HG03139 (cell line): Measurements from ENCODE around the gene CCNA1.
A peak's percentile ranks its signal among the peaks of the same experiment; 100 is the strongest.

Experiments used
- ATAC-seq: cut with Tn5 transposase; IDR thresholded peaks from one replicate; pipeline ENCODE4 v1.9.1; 2021; ENCODE audit not compliant: unreplicated experiment

CCNA1 gene

GRCh38 chr13:36432106-36432544 lies at the start of gene CCNA1:
Gene CCNA1 (plus strand): TSS chr13:36432495. CDS start chr13:36433057, 562 bp downstream.
- ATAC-seq: no peak

- no peak for ATAC-seq
These were observed 46.8 kb upstream of the CCNA1 start for GRCh38 chr13:36385489-36385888.

DNA sequence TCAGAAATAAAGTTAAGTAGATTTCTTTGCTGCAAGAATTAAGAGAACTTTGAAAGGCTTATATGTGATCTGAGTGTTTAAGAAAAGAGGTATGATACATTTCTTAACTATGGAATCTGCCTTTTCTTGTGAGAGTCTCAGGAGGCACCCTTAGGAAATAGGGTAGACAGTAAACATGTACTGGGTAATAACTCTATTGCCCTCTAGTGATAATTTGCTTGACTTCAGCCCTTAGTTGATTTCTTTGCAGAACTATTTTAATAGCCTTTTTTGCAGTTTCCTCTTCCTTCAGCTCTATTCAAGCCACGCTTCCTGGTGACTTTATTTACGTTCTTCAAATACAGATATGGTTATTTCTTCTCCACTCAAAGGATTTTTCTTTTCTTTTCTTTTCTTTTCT lies 37.0 kb upstream of the CCNA1 start:
- no peak for ATAC-seq

GRCh38 chr13:36405151-36405550 lies 27.1 kb upstream of the CCNA1 start:
- no peak for ATAC-seq

DNA sequence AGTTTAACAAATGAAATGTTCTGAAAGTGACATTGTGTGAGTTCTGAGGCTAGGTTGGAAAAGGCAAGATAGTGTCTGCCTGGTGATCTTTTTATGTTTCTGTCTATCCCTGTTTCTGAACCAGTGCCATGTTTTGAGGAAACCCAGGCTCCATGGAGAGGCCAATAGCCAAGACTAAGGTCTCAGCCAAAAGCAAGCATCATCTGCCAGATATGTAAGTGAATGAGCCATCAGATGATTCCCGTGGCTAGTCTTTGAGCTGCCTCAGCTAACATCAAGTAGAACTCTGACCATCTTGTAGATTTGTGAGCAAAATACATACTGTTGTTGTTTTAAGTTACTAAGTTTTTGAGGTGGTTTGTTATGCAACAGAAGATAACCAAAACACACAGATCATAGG lies 19.6 kb upstream of the CCNA1 start:
- no peak for ATAC-seq

- no peak for ATAC-seq
These were observed 19.1 kb upstream of the CCNA1 start for GRCh38 chr13:36413161-36413560.

DNA sequence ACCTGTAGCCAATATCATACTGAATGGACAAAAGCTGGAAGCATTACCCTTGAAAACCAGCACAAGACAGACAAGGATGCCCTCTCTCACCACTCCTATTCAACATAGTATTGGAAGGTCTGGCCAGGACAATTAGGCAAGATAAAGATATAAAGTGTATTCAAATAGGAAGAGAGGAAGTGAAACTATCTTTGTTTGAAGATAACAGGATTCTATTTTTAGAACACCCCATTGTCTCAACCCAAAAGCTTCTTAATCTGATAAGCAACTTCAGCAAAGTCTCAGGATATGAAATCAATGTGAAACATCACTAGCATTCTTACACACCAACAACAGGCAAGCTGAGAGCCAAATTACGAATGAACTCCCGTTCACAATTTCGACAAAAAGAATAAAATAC lies 17.8 kb upstream of the CCNA1 start:
- no peak for ATAC-seq

GRCh38 chr13:36417331-36417730 lies 15.0 kb upstream of the CCNA1 start:
- ATAC-seq: no peak

DNA sequence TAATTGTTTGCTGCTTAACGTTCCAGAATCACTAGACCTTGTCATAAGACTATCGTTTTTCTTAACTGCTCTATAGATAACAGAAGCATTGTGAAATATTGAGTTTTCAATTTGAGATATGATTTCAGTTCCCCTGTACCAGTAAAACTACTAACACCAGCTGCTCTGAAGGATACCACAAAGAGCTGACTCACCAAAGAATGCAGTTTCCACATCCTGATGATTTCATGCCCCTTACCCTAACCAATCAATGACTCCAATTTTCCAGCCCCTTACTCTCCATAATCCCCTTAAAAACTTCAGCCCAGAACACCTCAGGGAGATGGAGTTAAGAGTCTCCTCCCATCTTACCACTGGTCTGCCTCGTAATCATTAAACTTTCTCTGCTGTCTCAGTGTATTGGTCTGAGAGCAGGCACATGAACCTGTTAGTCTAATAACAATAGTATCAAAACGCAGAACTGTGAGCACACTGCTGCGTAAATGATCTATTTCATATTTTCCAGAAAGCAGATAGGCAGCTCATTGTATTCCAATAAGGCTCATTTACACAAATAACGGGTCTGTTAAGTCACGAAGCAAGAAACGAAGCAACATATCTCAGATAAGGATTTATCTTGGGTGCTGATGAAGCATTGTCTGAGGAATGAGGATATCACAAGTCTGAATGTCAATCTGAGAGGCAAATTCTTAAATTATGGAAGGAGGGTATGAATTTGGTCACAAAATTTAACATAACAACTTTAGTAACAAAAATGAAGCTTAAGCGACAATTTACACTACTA lies 14.1 kb upstream of the CCNA1 start:
- ATAC-seq: peak; percentile 89

DNA sequence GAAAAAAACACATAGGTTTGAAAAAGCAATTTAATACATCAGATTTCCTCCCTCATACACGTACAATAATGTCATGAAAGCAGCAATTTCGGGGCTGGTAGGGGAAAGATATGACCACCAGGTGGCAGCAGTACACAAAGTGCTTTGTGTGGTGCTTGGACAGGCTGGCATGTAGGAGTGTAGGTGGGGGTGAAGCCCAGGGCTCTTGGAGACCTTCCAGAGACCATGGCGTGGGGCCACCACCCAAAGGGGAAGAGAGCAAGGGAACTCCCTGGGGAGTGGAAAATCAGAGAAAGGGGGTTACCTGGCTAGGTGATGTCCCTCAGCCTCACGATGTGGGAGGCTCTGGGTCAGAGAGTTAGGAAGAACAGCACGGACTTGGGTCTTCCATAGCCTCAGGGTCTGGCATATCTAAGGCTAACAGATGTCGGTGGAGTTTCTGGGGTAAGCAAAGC lies 11.8 kb upstream of the CCNA1 start:
- peak; percentile 51 for ATAC-seq

DNA sequence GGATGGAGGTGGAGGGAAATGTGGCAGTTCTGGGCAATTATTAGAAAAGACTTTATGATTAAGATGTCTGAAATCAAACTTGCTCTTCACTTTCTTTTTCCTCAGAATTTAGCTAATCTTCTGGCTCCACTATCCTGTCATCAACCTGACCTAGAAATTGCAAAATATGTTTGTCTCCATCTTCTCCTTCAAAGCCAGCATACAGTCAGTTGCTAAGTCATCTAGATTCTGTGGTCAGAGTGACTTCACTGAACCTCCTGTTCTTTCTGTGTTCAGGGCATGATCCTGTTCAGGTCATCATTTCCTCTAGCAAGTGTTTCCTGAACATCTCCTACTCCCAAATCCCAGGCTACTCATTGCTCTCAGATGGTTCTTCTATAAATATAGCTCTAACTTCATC lies 10.8 kb upstream of the CCNA1 start:
- no peak for ATAC-seq

GRCh38 chr13:36428086-36428485 lies 4.2 kb upstream of the CCNA1 start:
- no peak for ATAC-seq

DNA sequence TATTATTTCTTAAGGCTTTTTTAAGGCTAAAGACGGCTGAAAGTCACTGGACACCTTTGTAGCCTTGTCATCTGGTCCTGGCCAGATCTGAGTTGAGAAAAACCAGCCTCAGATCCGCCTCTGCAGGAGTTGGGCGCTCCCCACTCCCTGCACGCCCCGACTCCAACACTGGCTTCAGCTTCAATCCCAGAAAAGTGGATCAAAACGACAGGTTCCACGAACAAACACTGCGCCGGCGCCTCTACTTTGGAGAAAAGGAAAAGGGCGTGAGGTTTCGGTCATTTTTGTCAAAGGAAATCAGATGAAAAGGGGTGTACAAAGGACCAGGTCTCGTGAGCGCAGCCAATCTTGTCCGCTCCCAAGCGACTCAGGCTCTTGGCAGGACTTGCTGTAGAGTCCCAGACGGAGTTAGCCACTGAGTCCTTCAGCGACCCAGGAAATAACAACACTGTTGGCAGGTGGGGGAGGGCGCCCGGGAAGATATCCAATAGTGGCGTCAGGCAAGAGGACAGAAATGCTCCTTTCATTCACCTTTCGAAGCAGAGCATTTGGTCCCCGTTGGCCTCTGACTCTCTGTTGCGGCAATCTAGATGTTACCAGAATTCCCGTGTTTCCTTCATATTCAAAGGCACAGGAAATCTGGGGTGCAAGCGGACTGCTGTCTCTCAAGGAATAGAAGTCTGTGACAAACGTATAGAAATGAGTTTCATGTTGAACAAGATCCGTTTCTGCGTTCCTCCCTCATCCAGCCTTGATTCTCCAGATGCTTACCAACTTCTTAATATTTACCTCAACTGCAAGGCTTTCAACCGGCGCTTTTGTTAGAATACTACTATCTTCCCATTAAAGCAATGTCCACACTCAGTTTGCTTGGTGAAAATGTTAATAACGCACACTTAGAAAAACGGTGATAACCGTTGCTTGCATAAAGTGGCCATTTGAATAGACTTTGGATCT lies 1.8 kb upstream of the CCNA1 start:
- no peak for ATAC-seq

DNA sequence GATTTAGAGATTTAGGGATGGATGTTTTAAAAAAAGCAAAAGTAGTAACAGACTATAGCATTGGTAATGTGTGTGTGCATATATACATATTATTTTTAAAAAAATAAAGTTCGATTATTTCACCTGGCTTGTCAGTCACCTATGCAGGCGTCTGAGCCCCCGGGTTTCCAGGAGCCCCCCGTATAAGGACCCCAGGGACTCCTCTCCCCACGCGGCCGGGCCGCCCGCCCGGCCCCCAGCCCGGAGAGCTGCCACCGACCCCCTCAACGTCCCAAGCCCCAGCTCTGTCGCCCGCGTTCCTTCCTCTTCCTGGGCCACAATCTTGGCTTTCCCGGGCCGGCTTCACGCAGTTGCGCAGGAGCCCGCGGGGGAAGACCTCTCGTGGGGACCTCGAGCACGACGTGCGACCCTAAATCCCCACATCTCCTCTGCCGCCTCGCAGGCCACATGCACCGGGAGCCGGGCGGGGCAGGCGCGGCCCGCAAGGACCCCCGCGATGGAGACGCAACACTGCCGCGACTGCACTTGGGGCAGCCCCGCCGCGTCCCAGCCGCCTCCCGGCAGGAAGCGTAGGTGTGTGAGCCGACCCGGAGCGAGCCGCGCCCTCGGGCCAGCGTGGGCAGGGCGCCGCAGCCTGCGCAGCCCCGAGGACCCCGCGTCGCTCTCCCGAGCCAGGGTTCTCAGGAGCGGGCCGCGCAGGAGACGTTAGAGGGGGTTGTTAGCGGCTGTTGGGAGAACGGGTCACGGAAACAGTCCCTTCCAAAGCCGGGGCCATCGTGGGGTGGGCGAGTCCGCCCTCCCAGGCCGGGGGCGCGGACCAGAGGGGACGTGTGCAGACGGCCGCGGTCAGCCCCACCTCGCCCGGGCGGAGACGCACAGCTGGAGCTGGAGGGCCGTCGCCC lies 840 bp upstream of the CCNA1 start:
- no peak for ATAC-seq

GRCh38 chr13:36436811-36437210 lies 4.5 kb downstream of the CCNA1 start:
- no peak for ATAC-seq

- ATAC-seq: no peak
These were observed 6.5 kb downstream of the CCNA1 start for GRCh38 chr13:36438594-36439483.

DNA sequence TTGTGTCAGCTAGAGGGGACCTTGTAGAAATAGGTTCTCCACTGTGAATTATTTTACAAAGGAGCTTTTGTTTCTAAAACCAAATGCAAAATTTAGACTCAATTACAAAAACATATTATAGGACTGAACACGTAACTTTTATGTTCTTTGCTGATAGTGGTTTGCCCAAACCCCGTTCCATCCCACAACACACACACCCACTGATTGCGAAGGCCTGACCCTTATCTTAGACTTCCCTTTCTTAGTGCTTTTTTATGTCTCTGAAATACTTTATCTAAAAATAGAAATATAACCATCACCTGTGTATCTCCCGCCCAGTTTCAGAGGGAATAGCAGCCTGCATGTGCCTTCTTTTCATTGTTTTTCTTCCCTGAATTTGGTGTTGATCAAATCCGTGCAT lies 13.0 kb downstream of the CCNA1 start:
- ATAC-seq: no peak

DNA sequence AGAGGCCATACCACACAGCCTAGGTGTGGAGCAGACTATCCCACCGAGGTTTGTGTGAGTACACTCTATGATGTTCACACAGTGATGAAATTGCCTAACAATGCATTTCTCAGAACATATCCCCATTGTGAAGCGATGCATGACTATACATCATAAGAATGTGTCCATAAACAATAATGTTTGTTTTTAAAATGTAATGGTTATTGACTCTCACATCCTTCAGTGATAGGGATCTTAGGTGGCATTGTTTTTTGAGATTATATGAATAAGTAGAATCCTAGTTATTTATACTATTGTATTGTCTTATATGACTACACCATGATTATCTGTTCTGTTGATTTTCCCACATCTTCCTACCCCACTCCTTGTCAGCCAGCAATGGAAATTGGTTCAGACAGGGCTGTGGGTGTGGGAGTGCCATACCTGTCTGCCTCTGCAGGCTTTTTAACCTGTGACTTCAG lies 13.6 kb downstream of the CCNA1 start:
- ATAC-seq: no peak

DNA sequence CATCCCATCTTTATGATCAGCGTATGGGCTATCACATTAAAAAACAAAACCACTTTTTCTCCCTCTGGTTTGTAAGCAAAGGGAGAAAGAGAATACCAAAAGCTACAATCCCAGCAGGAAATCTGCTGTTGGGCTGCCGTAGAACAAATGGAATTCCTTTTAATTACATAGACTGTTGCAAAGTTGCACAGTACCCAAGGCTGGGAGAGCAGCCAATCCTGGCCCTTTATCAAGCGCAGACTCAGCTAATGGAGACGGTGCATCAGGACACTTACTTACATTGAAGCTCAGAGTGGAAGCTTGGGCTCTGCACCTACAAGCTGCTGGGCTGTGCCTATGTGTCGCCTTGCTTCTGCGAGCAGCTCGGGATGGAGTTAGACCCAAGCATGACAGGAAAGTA lies 15.2 kb downstream of the CCNA1 start:
- no peak for ATAC-seq

DNA sequence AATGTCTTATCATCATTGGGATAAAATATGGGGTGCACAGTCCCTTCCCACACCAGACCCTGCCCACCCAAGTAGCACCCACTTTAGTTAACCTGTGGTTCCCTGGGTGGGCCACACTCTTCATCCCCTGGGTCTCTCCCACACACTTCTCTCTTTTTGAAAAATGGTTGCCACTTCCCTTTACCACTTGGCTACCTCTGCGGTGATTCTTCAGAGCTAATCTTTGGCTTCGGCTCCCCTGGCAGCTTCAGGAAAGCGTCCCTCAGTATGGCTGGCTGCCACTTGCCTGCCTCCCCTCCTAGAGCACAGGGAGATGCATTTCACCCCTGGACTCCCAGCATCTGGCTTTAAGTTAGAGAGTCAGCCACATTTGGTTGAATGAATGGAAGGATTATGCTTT lies 18.2 kb downstream of the CCNA1 start:
- ATAC-seq: no peak
